ENCODE measurements around the gene OR1J1.

OR1J1 gene

GRCh38 chr9:122445155-122445749 lies 32.5 kb downstream of the OR1J1 start:
- no peak for DNase-seq (ENCODE audit: low spot score)

GRCh38 chr9:122444041-122444733 lies 33.5 kb downstream of the OR1J1 start:
- no peak for DNase-seq (ENCODE audit: low spot score)

GRCh38 chr9:122442568-122442967 lies 35.2 kb downstream of the OR1J1 start:
- no peak for DNase-seq (ENCODE audit: low spot score)
